Dedifferentiated amniotic fluid mesenchymal stem cell (primary cell): ENCODE results near the gene KLHL33.
"Not testable (repeated sequence)": the region's sequence is repeated elsewhere in the genome, so short reads cannot be mapped to it uniquely, and the experiment has no call there.

Source experiments
- DNase-seq: peaks from one replicate; pipeline ENCODE4 v3.0.0-alpha.2; 2016; ENCODE audit errors: extremely low spot score

The KLHL33 gene

DNA sequence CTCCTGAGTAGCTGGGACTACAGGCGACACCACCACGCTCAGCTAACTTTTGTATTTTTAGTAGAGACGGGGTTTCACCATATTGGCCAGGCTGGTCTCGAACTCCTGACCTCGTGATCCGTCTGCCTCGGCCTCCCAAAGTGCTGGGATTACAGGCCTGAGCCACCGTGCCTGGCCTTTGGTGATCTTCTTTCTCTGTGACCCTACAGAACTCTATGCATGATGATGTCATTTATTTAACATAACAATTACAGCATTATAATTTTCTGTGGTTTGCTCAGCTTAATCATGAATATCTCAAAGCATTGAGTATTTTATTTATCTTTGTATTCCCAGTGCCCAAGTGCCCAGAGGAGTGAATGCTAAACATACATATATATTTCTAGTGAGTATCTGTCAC lies 16.9 kb upstream of the KLHL33 start:
- DNase-seq: not testable (repeated sequence)

DNA sequence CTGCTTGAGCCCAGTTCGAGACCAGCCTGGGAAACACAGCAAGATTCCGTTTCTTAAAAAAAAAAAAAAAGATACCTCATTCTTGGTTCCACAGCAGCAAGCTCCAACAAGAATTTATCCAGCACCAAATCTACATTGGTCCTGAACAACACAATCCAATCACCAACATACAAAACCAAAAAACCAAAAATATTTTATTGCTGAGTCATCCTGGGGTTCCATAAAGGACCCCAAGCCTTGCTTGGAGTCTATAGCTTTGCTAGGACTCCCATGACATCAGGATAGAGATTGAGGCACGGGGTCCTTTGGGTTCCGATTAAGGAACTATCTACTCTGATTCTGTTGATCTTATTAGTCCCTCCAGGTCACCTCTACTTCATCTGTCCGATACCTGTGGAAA lies 10.9 kb upstream of the KLHL33 start:
- no peak for DNase-seq

DNA sequence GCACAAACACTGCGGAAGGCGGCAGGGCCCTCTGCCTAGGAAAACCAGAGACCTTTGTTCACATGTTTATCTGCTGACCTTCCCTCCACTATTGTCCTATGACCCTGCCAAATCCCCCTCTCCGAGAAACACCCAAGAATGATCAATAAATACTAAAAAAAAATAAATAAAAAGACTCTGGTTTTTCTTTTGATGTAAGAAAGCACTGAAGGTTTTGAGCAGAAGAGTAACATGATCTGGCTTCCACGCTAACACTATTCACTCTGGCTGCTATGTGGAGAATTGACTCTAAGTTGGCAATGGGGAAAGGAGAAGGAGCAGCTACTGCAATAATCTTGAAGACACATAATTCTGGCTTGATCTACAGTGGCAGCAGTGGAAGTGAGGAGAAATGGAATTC lies 7.7 kb upstream of the KLHL33 start:
- DNase-seq: not testable (repeated sequence)

DNA sequence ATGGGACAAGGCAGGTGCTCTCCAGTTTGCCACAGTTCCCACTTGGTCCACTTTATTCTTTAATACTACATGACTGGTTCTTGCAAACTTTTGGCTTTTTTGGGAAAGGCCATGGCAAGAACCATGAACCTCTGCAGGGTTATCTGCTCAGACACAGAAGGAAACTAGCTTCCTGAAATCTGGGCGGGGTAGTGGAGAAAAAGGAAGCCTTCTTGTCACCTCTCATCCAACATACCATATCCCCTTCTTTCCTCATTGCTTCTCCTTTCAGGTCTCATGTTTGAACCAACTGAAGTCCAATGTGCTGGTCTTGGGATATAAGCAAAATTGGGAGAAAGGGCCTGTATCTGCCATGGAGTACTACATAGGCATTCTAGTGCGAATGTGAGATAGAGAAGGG lies 5.5 kb upstream of the KLHL33 start:
- DNase-seq: no peak

DNA sequence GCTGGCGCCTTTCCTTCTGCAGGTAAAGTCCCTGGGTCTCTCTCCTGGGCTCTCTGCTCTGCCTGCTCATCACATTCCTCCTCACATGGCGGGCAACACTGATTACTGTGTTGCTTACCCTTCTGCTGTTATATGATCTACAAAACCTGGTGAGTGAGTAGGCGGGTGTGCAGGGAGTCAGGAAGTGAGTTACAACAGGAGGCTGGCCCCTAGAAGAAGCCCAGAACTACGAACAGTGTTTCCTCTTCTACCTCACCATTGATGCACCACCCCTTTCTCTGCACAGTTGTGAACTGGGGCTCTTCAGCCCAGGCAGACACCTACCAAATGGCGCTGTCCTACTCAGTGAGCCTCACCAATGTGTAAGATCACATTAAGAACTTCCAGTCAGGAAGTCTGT lies 4.9 kb upstream of the KLHL33 start:
- no peak for DNase-seq

DNA sequence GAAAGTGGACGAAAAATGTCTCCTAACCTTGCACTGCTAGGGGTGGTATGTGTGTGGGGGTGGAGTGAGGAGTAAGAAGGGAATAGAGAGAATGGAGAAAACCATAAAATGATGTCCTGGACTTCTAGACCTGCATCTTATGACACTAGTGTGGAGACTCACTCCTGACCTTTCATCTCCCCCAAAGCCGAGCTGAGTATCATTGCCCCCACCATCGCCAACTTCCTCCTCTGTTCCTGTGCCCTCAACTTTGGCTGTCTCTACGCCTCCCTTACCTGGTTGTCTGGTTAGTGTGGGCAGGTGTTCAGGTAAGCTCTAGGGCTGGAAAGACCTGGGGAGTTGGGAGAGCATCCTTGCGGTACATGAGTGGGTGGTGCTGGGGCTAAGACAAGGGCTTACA lies 4.5 kb upstream of the KLHL33 start:
- DNase-seq: no peak

DNA sequence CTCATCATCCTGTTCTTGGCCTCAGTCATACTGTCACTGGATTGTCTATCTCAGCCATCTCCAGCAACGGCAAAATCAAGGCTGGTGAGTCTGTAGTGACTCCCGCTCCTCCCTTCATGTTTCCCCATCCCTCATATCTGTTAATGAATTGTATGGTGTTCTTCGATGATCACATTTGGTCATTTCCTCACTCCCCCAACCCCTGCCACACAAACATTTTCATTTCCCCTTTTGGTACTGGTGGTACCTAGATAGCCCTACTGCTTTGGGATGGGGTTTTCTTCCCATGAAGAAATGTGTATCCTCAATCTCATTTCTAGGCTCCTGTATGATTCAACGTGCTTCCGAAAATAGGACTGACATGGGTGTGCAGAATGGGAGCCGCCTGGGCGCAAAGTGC lies 2.7 kb upstream of the KLHL33 start:
- no peak for DNase-seq

DNA sequence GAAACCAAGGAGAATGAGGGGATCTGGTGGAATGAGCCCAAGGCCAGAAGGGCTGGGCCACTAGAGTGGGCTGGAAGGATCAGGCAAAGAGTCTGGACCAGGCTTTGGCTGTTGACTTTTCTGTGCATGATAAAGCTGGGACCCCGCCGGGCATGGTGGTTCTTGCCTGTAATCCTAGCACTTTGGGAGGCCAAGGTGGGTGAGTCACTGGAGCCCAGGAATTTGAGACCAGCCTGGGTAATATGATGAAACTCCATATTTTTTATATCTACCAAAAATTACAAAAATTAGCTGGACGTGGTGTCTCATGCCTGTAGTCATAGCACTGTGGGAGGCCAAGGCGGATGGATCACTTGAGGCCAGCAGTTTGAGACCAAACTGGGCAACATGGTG lies 393 bp upstream of the KLHL33 start:
- DNase-seq: peak; percentile 32

DNA sequence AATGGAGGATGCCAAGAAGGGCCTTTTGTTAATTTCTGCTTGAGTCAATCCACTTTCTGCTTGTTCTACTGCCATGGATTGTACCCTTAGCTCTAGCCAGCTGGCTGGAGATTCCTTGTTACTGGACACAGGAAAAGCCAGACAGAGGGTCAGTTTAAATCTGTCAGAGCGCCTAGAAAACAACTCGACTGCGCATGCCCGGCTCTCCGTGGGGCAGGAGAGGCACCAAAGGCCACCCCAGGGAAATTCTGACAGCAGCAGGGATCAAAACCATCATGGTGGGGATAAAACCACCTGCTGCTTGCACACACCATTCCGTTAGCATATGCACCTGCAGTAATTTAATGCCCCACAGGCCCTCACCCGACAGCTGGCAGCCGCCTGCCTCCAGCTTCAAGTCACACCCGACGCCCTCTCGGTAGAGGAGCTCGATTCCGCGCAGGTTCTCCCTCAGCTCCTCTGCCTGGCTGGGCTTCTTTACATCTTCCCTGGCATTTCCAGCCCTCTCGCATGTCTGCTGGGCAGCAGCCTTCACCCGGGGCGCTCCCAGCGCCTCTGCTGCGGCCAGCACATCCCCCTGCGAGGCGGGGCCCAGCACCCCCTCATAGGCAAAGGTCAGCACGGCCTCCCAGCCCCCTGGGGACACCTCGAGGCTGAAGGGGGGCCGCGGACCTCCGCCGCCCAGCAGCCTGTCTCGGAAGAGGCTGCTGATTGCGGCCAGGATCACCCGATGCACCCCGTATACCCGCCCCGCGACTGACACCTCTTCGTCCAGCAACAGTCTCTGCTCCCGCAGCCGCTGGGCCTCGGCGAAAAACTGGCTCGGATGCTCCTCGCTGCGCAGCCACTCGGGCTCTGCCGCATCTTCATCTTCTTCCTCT lies 1.0 kb downstream of the KLHL33 start:
- no peak for DNase-seq

DNA sequence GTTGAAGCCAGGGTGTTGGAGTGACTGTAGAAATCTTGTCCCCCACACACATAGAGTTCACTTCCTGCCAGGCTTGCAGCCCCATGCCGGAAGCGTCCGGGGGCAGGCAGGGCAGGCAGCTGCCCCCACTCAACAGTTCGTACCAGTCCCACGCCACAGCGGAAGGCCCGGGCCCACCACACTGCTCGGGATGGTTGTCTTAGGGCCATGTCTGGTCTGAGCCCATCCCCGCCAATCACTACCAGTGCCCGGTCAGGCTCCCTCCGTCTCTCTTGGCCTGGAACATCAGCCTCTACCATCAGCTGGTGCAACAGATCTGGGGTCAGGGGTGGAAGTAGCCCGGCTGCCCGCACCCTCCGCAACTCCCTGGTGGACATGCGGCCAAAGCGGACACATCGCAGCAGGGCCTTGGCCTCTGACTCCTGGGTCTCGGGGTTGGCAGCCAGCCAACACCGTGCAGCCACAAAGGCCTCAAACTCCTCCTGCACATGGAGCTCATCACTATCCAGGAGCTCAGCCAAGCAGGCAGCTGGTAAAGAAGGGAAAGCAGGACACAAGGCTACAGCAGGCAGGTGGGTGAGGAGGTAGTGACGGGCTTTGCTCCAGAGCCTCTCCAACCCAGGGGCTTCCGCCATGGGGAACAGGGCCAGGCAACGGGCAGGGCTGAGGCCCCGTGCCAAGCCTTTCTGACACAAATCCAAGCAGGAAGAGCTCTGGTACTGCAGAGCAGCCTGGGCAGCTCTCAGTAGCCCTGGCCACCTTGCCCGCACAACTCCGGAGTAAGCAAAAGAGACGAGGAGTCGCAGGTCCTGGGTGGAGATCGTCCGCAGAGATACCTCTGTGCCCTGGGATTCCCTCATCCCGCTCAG lies 5.9 kb downstream of the KLHL33 start:
- no peak for DNase-seq

DNA sequence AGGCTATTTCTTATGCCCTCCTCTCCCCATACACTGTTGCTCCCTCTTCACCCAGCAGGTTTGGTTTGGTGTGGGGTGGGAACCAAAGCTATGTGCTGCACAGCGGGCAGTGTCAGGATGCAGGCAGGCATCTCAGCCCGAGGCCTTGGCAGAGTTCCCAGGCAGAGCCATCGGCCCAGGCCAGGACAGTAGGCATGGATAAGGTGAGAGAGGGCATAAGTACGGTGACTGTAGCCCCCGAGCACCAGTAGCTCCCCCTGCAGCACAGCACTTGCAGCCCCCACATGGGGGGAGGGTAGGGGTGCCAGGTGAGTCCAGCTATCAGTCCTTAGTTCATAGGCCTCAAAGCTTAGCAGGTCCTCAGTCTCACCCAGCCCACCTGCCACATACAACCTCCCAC lies 7.2 kb downstream of the KLHL33 start:
- DNase-seq: no peak

DNA sequence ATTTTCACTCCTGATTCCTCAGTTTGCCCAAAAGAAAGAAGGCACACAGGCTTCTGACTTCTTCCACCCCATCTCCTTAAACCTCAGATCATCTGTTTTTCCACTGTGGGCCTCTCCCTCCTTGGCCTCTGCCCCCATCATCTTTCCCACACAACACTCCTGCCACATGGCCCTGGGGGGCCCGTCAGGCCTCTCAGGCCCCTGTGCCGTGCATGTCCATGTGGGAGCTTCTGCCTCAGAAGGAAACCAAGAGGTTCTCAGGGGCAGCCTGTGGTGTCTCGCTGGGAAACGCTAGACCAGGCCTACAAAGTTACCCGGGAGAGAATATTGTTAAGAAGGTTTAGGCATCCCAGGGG lies 8.0 kb downstream of the KLHL33 start:
- DNase-seq: no peak

DNA sequence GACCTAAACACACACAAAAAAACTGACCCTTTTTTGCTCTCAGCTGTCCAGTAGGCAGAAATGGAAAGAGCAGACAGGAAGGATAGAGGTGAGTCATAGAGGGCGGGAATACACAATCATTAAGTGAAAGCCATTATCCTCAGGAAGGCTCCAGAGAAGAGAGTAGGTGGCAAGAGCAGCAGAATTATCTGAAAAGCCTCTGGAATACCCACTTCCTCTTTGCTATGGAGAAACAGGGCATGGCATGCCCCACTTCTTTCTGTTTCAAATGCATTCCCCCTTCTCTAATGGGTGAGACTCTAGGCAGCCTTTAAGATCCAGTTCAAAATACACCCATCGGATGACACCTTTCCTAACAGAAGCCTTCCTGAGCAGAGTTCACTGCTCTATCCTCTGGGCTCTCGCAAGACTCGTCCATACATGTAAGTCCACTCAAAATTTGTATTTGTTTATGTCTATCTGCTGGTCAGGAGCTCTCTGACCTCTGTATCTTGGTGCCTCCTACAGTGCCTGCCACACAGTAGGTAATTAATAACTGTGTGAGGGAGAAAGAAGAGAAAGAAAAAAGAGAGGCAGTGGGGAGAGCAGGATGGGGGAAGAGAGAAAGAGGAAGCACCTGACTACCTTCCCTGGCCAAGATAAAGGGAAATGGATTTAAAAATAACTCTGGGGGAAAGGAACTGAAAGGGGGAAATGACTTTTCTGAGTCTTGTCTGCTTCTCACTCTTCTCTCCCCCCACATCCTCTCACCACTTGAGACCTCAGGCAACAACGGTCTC lies 8.5 kb downstream of the KLHL33 start:
- DNase-seq: no peak

DNA sequence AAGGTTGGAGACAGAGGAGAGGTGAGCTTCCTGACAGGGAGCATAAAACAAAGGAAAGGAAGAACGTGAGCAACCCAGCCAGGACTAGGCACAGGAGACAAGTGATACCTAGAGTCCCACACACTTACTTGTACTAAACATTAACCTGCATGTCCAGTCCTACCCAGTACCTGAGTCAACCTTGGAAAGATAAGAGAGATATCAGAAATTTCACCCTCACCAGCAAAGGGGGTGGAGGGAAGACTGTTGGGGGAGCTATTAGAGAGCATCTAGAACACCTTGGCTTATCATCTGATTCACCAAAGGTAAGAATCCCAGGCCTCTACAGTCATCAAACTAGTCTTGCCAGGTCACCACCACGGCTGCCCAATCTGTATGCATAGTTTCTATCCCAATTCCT lies 11.1 kb downstream of the KLHL33 start:
- no peak for DNase-seq

DNA sequence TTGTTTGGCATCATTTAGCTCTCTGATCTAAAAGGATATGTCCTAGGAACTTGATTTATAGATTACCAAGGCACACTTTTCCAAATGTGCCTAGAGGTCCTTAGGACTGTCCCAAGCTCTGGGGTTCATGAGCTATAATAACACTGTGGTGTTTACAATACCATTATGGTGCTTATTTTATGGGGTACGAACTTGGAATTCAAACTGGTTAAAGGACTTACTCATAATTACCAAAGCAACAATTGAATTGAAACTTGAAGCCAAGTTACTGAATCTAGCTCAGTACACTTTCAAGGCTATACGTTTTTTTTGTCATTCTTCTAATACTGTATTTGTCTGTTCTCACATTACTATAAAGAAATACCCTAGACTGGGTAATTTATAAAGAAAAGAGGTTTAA lies 13.1 kb downstream of the KLHL33 start:
- no peak for DNase-seq

DNA sequence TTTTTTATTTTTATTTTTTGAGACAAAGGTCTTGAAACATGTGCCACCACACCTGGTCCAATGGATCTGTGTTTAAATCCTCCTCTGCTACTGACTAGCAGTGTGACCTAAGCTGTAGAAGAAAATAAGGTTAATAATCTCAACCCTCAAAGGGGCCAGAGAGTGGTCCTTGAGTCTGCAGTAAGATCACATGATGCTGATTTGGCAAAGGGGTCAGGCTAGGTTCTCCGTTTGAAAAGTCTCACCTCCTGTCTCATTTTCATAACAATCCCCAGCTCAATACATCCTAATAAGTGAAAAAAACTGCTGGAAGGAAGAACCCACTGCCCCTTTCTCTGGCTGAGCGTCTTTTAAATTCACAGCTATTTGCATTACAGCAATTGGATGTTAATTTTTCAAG lies 14.7 kb downstream of the KLHL33 start:
- DNase-seq: no peak

DNA sequence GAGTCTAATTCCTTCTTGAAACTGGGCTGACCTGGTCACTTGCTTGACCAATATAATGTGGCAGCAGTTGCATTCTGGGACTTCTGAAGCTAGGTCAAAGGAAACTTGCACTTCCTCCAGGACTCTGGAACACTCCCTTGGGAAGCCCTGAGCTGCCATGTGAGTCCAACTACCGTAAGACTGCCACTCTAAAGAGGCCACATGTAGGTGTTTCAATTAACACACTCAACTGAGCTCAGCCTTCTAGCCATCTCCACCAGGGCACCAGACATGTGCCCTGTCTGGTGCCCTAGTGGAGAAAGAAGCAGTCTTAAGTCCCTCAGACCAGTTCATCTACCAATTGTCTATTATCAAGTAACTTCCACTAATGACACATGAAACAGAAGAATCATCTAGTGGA lies 16.5 kb downstream of the KLHL33 start:
- no peak for DNase-seq

DNA sequence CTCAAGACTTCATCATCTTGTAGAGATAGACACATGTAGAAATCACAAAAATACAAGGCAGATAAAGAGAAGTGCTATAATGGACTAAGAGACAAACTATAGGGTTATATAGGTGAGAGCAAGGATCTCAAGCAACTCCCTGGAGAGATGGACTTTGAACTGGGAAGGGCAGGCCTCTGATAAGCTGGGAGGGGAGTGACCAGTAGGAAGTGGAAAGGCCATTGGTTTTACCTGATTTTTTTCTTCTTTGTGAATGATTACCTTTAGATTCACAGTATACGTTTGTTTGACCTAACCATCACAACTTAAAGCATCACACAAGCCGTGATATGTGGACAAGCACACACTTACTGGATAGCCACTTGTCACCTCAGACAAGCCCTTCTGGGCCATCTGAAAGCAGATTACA lies 17.5 kb downstream of the KLHL33 start:
- DNase-seq: no peak

DNA sequence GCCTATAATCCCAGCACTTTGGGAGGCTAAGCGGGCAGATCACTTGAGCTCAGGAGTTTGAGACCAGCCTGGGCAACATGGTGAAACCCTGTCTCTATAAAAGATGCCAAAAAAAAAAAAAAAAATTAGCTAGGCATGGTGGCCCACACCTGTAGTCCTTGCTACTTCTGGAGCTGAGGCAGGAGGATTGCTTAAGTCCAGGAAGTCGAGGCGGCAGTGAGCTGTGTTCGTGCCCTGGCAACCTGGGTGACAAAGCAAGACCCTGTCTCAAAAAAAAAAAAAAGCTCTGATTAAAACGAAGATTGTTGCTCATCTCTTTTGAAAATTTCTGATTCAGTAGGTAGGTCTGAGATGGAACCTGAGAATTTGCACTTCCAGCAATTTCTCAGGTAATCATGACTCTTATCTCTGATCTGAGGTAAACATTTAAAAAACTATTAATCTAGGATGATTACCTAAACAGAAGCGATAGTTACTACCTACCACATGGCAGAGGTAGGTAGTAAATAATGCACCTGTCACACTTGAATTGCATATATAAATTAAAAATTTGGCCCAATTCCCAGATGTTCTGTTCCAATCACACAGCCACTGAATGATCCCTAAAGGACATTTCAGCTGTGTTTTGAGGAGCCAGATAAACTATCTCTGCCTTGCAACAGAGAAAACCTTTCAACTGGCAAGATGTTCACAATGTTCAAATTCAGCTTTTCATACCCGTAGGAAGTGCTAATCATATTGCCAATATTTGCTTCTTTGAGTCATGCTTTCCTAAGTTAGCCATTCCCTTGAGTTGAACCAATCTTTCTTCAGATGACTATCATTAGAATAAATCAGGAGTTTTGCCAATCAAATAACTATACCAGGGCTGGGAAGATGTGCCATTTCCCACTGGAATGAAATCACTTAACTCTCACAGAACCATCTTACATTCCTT lies 18.4 kb downstream of the KLHL33 start:
- no peak for DNase-seq

DNA sequence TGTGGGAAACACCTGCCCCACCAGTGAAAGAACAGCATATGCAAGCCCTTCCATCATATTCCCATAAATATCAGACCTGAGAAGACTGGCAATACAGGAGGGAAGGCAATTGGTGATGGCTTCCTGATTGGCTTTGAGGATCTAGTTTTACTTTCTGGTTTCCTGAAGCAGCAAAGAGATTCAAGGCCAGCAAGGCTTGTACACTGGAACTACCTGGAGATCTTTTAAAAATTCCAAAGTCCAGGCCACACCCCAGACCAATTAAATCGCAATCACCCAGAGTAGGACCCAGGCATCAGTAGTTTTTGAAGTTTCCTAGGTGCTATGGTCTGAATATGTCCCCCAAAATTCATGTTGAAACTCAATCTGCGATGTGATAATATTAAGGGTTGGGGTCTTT lies 19.7 kb downstream of the KLHL33 start:
- DNase-seq: no peak

DNA sequence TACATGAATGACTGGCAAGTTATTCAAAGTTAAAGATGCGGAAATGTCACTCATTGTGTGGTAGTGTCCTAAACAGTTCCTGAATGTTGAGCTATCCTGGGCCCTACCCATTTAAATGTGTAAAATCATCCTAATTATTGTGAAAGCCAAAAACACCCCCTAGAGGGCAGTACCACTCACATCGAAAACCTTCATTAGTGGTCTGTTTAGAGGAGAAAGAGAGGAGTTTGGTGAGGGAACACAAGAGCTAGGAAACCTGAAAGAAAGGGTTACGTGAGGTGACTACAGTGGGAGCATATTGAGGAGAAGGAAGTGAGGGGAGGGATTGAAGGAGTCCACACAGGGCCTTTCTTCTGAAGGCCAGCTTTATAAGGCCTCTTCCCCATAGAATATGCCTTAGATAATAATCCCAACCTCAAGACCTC lies 20.2 kb downstream of the KLHL33 start:
- DNase-seq: peak; percentile 39
